ENCODE measurements around the gene CCDC28A. TPM values are rescaled to one million over a fixed set of nuclear protein-coding genes. Genes with fewer than 3 reads are reported as not detected.

Gene CCDC28A
- total and polyA plus RNA-seq, 7 donors: 17.4 to 49.5 (median 26.5) TPM

GRCh38 chr6:138817799-138818198 lies 44.2 kb downstream of the CCDC28A start:
- Histone ChIP-seq H3K27me3 (no peaks in the 10 kb centered on the region), H3K36me3 (no peaks in the 10 kb centered on the region), H3K9me3 (no peaks in the 10 kb centered on the region), H3K27ac (no peak overlapping the region), H3K4me1 (peaks cover 0 to 6% (median 0%) of the 10 kb centered on the region in 4 donors), H3K4me3 (no peak overlapping the region)
- no peak for TF ChIP-seq POLR2A (IDR thresholded peaks at IDR 0.05)
- no peak for TF ChIP-seq EP300 (IDR thresholded peaks at IDR 0.05)
- TF ChIP-seq, protein P1, sequence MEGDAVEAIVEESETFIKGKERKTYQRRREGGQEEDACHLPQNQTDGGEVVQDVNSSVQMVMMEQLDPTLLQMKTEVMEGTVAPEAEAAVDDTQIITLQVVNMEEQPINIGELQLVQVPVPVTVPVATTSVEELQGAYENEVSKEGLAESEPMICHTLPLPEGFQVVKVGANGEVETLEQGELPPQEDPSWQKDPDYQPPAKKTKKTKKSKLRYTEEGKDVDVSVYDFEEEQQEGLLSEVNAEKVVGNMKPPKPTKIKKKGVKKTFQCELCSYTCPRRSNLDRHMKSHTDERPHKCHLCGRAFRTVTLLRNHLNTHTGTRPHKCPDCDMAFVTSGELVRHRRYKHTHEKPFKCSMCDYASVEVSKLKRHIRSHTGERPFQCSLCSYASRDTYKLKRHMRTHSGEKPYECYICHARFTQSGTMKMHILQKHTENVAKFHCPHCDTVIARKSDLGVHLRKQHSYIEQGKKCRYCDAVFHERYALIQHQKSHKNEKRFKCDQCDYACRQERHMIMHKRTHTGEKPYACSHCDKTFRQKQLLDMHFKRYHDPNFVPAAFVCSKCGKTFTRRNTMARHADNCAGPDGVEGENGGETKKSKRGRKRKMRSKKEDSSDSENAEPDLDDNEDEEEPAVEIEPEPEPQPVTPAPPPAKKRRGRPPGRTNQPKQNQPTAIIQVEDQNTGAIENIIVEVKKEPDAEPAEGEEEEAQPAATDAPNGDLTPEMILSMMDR (IDR thresholded peaks at IDR 0.05): no peak
- TF ChIP-seq POLR2AphosphoS5 (IDR thresholded peaks at IDR 0.05): no peak
- WGBS, 2 donors: 7 to 48% methylated on average over 4 of the region's 4 CpGs
- intact Hi-C loops (cut with DNase I): loop anchor here (2.0 to 10.0 kb wide), 2 partner anchors 317 to 547 kb away; partner anchors contain the start of gene HECA
- DNase-seq: no peak

DNA sequence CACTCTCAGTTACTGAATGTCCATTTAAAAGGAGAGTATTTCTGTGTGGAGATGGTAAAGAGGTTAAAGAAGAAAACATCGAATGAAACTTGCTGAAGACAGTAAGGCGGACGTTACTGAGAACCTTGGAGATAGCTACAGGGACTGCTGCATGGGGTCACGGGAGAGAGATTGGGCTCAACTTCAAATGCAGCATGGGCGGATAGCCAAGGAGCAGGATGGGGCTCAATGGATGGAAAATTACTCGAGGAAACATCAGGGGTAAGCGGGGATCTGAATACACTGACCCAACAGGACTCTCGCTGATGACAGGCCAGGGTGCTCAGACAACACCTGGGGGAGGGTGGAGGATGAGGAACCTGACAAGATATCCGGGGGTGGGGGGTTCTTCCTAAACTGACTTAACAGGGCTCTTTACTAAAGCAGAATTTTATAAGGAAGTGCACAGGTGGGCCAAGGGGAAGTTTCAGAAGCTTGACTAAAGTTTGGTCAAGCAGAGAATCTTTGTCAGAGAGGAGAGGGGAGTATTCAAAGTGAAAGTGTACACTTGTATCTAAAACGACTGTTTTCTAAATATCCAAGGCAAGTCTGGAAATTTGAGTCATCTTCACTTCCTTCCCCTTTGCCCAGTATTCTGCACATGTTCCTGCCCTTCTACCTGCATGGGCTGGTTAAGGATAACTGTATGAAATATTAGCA lies 45.1 kb downstream of the CCDC28A start:
- intact Hi-C loops (cut with DNase I): loop anchor here (10.0 kb wide), 1 partner anchor 316 kb away; the partner anchor contains the start of gene HECA
- WGBS, 2 donors: 72 to 76% methylated on average over 10 of the region's 10 CpGs

DNA sequence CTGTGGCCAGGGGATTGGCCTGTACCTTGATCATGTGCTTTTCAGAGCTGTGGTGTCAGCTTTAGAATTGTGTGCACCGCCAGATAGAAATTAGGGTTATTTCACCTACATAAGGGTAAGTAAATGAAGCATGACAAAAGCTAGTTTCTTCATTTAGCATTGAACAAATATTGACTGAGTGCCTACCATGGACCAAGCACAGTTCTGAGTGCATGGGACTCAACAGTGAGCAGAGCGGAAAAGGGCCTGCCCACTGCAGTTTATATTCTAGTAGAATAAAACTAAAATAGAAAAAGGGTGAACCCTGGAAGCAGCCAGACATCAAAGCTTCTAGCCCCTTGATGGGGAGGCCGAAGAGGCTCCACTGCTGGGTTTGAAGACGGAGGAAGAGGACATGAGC lies 48.0 kb downstream of the CCDC28A start:
- TF ChIP-seq EP300 (IDR thresholded peaks at IDR 0.05) (no peak), POLR2A (IDR thresholded peaks at IDR 0.05) (no peak), POLR2AphosphoS5 (IDR thresholded peaks at IDR 0.05) (no peak)
- TF ChIP-seq, protein P1 (IDR thresholded peaks at IDR 0.05): no peak
- Histone ChIP-seq H3K27ac (no peak overlapping the region), H3K36me3 (no peaks in the 10 kb centered on the region), H3K27me3 (no peaks in the 10 kb centered on the region), H3K4me3 (no peak overlapping the region), H3K9me3 (no peaks in the 10 kb centered on the region), H3K4me1 (peaks cover 0 to 6% (median 0%) of the 10 kb centered on the region in 4 donors)
- 95 to 97% methylated on average over 4 of the region's 4 CpGs for WGBS, 2 donors
- intact Hi-C loops (cut with DNase I): no loop called here
- no peak for DNase-seq

More for the DNA sequence above, 45.1 kb downstream of the CCDC28A start:
- H3K9me3 ChIP-seq: no peaks in the 10 kb centered on the region
- peaks cover 0 to 6% (median 0%) of the 10 kb centered on the region in 4 donors for H3K4me1 ChIP-seq
- H3K36me3 ChIP-seq: no peaks in the 10 kb centered on the region
- H3K4me3 ChIP-seq: no peak overlapping the region
- H3K27me3 ChIP-seq: no peaks in the 10 kb centered on the region
- DNase-seq: no peak
- no peak overlapping the region for H3K27ac ChIP-seq
- TF ChIP-seq POLR2AphosphoS5 (IDR thresholded peaks at IDR 0.05) (no peak), EP300 (IDR thresholded peaks at IDR 0.05) (no peak), POLR2A (IDR thresholded peaks at IDR 0.05) (no peak)
- TF ChIP-seq, protein P1 (IDR thresholded peaks at IDR 0.05): no peak

DNA sequence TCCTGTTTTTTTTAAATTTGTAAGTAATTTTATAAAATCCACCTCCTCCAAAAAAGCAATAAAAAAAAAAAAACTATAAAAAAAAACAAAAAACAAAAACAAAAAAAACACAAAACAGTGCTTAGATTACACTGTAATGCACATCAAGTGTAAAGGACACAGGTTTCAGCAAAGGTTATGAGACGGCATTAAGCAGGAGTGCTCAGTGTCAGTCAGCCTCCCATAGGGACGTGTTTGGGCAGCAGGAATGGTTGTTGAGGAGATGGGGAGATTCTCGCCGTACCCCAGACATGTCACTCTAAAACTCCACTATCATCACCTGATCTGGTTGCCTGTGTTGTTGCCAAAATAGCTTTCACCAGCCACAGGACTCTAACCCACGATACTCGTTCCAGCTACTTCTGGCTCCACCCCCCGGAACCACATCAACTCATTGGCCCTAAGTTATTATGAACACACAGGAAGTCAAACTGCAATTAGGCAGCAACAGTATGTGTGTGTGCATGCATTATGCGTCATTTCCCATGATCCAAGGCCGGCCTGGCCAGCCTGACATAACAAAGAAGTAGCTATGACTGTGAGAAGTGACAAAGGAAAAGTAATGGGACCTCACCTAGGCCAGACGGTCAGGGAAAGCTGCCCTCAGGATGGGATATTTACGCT lies 51.0 kb downstream of the CCDC28A start:
- TF ChIP-seq POLR2A (IDR thresholded peaks at IDR 0.05) (no peak), POLR2AphosphoS5 (IDR thresholded peaks at IDR 0.05) (no peak), EP300 (IDR thresholded peaks at IDR 0.05) (no peak)
- TF ChIP-seq, protein P1 (IDR thresholded peaks at IDR 0.05): no peak
- H3K27me3 ChIP-seq: no peaks in the 10 kb centered on the region
- no peaks in the 10 kb centered on the region for H3K4me1 ChIP-seq
- no peak for DNase-seq
- H3K9me3 ChIP-seq: no peaks in the 10 kb centered on the region
- H3K4me3 ChIP-seq: no peak overlapping the region
- WGBS, 2 donors: 85 to 90% methylated on average over 11 of the region's 11 CpGs
- intact Hi-C loops (cut with DNase I): no loop called here
- no peaks in the 10 kb centered on the region for H3K36me3 ChIP-seq
- H3K27ac ChIP-seq: no peak overlapping the region

Measured in sigmoid colon (tissue), 7 donors.